Testis (tissue), 2 donors: ENCODE results near the gene AUTS2.

Experiments
- CTCF ChIP-seq, 3 experiments: fragments of 450-650 bp in 2 of 3; fragments of 200-600 bp in 1 of 3; sonication (generic) in 1 of 3; IDR thresholded peaks; one replicate each; pipeline ENCODE4 v1.5.1; 2016 to 2019; ENCODE audit warnings: antibody characterized with exemption in 3 of 3, mild to moderate bottlenecking in 2 of 3, moderate library complexity in 1 of 3
- POLR2A ChIP-seq: fragments of 450-650 bp; IDR thresholded peaks from one replicate; pipeline ENCODE4 v1.6.1; 2017; ENCODE audit warnings: antibody characterized with exemption, mild to moderate bottlenecking, moderate library complexity

GRCh38 chr7:70132226-70132851 is 534.1 kb downstream of the AUTS2 start:
- TF ChIP-seq POLR2A = no peak
- TF ChIP-seq CTCF (IDR thresholded peaks at IDR 0.05) = no peak
